A204.1 (cell line): ENCODE data around the gene SPDYE5.

Experiments used
- FAIRE-seq: peaks from 2 replicates; lab custom pipeline; 2012; peaks lifted over from hg19 to GRCh38; lab: Jason Lieb, UNC

The SPDYE5 gene

GRCh38 chr7:75536940-75537538 lies 44.9 kb downstream of the SPDYE5 start:
- no peak for FAIRE-seq

DNA sequence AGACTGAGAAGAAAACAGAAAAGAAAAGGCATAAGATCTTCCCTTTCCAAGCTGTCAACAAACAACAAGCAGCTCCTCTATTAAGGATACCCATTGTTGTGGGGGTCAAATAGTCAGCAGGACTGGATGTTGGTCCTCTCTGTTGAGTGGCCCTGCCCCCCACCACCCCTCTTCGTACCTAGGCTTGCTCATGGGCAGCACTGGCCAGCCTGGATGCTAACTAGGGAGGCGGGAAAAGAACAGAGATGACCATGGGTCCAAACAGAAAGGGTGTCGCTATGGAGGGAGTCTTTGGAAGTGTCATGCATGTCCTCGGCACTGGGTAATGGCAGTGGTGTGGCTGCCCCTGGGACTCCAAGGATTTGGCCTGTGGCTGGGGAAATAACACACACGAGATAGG lies 45.6 kb downstream of the SPDYE5 start:
- no peak for FAIRE-seq

GRCh38 chr7:75546237-75547015 lies 54.3 kb downstream of the SPDYE5 start:
- FAIRE-seq = no peak
